GM18873 (cell line): Measurements from ENCODE around the gene RPS6KB1.
"Not testable (repeated sequence)": the region's sequence is repeated elsewhere in the genome, so short reads cannot be mapped to it uniquely, and the experiment has no call there.

Experiments
- ATAC-seq: cut with Tn5 transposase; IDR thresholded peaks from one replicate; pipeline ENCODE4 v1.9.1; 2021; ENCODE audit warnings: mild to moderate bottlenecking, moderate library complexity, moderate number of reproducible peaks; ENCODE audit not compliant: unreplicated experiment, low FRiP score

The RPS6KB1 gene

DNA sequence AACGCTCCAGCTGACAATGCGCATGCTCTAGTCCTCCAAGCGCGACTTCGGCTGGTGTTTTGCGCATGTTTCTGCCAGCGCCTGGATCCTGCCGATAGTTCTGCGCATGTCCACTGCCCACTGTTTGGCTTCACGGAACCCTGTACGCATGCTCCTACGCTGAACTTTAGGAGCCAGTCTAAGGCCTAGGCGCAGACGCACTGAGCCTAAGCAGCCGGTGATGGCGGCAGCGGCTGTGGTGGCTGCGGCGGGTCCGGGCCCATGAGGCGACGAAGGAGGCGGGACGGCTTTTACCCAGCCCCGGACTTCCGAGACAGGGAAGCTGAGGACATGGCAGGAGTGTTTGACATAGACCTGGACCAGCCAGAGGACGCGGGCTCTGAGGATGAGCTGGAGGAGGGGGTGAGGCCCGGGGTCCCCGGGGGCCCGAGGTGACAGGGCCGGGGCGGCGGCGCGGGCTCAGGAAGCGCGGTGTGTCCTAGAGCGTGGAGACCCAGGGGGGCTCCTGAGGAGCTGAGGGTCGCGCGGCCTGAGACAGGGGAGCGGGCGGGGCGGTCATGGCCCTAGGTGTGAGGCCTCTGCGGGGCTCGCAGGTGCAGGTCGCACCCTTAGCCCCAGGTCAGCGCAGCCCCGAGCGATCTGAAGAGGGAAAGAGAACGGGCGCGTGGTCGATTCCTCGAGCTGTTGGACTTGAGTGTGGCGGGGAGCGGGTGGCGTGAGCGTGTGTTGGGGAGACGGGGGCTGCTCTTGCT, at the start of gene RPS6KB1, which contains the start of gene TUBD1:
TSS of gene RPS6KB1 (plus strand) at position 198 of the 752 bp plus-strand sequence. CDS start at position 262, 64 bp downstream.
TSS of gene TUBD1 (minus strand) at position 20 of the 752 bp plus-strand sequence. CDS start 1,941 bp downstream, outside the sequence.
- peak; percentile 85 for ATAC-seq

DNA sequence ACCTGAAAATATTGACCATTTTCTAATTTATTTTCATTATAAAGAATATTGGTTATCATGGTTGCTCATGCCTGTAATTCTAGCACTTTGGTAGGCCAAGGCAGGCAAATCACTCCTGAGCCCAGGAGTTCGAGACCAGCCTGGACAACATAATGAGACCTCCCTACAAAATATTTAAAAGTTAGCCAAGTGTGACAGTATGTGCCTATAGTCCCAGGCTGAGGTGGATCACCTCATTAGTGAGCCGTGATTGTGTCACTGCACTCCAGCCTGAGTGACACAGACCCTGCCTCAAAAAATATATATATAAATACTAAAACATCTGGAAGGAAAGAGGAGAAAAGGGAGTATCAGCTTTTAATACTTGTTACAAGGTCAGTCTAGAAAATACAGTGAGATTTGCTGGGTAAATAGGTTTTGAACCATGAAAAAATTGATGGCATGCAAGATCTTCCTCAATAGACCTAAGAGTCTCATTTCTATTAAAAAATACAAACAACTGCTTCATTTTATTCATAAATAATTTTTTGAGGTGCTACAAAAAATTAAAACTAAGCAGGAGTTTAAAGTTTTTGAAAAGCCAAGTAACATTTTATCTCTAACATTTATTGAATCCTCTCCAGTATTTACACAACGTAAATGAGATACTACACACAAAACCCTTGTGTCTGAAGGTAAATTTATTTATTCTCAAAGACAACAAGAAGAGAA, 47.9 kb upstream of the RPS6KB1 start:
- no peak for ATAC-seq

DNA sequence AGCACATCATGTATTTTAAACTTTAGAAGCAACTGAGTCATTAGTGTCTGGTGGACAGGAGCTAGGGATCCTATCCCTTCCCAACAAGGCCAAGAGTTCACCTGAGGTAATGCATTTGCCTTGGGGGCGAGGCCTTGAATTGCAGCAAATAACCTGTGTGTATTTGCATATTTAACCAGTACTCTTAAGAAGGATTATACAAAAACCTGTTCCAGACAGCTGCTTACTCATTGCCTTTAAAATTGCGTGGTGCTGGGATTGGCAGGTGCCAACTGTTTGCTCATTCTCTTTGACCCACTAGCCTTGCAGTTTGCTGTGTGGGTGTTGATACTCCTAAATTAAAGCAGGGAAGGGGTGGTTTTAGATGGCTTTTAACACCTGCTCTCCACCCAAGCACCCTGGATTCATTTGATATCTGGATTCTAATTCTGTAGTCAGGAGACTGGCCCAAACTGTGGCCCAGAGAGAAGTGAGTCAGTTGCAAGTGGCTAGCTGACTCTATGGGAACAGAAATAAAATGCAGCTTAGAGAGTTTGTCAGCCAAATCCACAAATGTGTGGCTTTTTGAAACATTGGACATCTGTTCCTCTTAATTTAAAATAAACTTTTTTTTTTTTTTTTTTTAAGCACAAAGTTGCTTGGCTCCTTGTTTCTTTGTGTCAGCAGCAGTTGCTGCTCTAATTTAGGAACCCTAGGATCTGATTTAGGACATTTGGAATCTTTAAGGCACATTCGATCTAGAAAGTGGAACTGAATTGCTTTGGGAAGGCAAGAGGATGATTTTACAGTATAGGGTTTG, 47.1 kb upstream of the RPS6KB1 start:
- ATAC-seq, result no peak

DNA sequence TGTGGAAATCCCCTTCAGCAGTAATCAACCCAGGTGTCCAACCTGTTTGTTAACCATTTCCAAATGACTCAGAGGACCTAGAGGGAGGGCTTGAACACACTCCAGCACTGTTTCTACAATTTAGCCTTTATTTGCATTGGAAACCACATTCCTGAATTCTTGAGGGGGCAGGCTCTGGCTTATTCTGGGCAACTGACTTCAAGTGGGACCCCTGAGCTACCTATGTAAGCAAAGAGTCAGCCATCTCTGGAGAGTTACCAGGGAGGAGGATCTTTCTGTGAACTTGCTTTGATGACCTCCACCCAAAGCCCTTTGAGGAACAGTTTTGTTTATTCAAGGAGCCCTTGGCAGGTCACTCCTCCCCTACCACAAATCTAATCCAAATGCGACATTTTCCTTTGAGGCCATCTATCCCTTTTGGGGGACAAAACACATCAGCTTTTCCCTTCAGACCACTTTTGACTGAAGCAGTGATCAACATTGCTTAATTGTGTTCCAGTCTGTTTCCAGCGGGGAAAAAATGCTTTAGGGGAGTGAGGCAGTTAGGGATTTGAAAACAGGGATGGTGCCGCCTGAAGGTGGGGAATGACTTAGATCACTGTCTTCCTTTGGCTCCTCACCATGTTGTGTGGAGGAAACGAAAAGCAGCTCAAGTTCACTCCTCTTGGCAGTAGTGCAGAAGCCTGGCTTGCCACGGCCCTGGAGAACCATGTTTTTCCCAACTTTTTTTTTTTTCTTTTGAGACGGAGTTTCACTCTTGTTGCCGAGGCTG, 46.3 kb upstream of the RPS6KB1 start:
- peak; percentile 47 for ATAC-seq

DNA sequence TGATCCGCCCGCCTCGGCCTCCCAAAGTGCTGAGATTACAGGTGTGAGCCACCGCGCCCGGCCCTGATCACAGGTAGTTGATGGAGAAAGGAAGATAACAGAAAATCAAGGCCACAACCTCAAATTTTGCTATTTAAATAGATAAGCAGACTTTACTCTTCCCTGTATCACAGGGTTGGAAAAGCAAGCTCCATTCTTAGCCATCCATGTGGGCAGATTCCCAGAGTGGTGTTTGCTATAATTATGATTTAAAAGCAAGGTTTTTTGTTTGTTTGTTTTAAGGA, 44.6 kb upstream of the RPS6KB1 start:
- ATAC-seq, result no peak

DNA sequence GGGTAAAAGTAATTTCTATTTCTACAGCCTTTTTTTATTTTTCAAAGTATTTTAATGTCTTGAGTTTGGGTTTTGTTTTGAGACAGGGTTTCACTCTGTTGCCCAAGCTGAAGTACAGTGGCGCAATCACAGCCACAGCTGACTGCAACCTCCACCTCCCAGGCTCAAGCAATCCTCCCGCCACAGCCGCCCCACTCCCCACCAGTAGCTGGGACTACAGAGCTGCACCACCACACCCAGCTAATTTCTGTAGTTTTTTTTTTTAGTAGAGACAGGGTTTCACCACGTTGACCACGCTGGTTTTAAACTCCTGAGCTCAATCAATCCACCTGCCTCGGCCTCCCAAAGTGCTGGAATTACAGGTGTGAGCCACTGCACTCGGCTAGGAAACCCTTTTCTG, 44.1 kb upstream of the RPS6KB1 start:
- no peak for ATAC-seq

DNA sequence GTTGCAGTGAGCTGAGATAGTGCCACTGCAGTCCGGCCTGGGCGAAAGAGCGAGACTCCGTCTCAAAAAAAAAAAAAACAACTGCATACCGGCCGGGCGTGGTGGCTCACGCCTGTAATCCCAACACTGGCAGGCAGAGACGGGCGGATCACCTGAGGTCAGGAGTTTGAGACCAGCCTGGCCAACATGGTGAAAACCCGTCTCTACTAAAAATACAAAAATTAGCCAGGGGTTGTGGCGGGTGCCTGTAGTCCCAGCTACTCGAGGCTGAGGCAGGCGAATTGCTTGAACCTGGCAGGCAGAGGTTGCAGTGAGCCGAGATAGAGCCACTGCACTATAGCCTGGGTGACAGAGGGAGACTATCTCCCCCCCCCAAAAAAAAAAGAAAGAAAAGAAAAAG, 42.6 kb upstream of the RPS6KB1 start:
- not testable (repeated sequence) for ATAC-seq

DNA sequence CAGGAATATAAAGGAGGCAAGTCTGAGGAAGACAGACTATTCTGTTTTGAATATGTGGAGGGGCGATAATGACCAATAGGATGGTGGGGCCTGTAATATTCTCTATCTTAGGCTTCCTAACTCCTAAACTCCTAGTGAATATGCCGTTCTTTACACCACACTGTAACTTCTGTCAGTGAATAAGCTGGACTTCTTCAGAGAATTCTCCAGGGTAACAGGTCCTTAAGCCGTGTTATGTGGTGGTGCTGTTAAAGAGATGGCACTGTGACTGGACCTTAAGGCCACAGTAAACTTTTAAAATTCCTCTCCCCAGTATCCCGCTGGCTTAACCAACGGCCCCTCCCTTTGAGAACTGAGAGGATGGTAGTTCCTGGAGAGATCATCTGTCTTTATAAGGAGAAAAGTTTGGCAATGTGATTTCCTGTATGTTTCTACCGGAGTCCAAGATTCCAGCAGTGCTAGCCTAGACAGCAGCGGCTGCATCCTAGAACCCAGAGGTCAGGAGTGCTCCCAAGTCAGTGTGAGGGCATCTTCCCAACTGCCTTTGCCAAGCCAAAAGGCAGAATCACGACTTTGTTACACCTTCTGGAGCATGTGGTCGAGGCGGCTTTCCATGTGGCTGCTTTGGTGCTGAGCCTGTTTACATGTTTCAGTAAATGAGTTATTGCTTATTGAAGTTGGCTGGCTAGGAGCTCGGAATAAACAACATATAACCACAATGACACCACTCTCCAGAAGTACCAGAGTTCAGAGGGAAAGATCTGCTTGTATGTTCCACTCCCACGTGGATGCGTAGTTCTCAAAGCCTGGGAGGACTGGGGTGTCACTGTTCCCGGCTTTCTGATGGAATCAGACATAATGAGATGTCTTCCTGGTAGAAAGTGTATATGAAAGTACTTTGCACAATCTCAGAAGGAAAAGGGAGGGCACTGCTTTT, 41.2 kb upstream of the RPS6KB1 start:
- no peak for ATAC-seq

DNA sequence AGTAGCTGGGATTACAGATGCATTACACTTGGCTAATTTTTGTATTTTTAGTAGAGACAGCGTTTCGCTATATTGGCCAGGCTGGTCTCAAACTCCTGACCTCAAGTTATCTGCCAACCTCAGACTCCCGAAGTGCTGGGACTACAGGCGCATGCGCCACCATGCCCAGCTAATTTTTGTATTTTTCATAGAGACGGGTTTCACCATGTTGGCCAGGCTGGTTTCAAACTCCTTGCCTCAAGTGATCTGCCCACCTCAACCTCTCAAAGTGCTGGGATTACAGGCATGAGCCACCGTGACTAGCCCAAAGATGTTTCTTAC, 40.1 kb upstream of the RPS6KB1 start:
- ATAC-seq, result not testable (repeated sequence)

DNA sequence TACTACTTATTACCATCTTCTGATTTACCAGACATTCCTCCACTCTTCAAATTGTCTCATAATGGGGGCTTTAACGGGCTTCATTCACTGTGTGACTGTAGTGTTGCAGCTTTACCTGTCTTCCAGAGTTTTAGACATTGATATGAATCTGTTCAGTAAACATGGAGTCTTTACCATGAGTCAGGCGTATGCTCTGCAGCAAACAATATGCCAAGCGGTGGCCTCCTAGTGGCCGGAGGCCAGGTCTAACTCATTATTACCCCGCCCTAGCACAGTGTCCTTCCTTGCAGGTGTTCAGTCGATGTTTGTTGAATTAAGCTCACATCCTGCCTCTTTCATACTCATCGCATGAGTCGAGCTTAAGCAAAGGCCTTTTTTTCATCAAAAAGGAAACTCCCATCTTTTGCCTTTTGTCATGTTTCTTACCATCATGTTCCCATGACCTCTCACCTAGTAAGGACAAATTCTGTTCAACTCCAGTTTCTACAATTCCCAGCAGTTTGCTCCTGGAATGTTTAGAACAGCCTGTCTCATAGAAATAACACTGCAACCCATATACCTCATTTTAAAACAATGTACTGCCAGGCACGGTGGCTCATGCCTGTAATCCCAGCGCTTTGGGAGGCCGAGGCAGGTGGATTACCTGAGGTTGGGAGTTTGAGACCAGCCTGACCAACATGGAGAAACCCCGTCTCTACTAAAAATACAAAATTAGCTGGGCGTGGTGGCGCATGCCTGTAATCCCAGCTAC, 39.6 kb upstream of the RPS6KB1 start:
- no peak for ATAC-seq

DNA sequence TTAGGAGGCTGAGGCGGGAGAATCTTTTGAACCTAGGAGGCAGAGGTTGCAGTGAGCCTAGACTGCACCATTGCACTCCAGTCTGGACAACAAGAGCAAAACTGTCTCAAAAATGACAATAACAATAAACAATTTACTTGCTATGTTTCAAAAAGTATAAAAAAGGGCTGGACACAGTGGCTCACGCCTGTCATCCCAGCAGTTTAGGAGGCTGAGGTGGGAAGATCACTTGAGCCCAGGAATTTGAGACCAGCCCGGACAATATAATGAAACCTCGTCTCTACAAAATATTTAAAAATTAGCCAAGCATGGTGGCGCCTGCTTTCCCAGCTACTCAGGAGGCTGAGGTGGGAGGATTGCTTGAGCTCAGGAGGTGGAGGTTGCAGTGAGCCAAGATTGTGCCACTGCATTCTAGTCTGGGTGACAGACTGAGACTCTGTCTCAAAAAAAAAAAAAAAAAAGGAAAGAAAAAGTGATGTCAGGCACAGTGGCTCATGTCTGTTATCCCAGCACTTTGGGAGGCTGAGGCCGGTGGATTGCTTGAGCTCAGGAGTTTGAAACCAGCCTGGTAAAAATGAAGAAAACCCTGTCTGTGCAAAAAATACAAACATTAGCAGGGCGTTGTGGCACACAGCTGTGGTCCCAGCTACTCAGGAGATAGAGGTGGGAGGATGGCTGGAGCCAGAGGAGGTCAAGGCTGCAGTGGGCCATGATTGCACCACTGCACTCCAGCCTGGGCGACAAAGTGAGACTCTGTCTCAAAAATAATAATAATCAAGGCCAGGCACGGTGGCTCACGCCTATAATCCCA, 38.8 kb upstream of the RPS6KB1 start:
- not testable (repeated sequence) for ATAC-seq

DNA sequence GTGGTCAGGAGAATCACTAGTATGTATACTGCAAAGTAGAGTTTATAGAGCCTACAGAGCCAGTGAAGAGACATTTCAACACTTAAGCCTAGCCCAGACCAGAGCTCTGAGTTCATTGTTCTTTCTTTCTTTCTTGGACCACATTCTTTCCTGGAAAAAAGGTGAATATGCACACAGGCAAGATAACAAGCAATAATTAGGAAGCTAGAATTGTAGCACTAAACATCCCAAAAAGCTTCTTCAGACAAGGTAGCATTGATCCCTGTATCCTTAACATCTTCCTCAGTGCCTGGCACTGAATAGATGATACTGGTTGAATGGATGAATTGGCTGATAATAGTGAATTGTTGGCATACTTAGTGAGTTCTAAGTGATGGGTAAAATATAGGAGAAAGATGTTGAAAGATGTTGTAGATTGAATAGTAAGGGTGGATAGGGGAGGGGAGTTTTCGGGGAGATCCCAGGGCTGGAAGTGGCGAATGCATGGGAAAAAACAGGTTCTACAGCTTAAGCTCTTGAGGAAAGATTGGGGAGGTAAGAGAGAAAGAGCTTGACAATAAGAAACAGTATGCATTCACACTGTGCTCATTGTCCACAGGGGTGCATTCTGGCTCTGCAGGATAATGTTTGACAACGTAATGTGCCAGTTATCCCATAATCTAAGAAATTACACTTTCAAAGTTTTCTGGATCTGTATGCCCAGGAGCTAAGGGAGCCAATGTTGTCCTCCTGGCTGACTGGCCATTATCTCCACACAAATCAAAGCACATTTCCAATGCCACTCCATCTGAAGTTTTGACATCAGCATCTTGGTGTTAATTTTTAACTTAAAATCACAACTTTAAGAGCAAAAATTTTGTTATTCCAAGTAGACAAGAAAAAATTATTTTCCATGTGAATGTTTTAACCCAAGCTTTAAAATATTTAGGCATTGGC, 35.8 kb upstream of the RPS6KB1 start:
- ATAC-seq, result no peak

DNA sequence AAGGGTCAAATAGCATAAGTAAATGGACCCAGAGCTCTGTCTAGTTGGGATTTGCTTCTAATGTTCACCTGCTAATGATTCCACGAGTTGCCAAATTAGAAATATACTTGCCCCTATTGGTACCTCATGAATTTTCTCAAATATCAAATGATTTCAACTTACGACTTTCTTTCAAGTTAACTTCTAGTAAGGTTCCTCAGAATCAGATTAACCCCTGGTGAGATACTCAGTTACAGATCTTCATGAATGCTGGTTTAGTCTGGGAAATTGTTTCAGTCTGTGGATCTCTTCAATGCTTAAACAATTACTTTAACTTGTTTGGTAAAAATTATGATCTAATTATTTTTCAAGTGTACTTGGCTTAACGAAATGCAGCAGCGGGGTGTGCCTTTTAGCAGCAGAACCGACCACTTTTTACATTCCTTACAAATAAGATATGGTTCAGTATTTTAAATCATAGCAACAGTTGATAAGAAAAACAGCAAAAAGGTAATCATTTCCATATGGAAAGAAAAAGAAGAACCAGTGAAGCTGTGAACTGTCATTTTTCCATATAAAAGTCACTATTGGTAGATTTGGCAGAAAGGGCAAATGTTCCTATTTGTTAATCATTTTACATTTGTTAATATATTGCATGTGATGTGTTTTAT, 34.6 kb upstream of the RPS6KB1 start:
- ATAC-seq, result no peak

DNA sequence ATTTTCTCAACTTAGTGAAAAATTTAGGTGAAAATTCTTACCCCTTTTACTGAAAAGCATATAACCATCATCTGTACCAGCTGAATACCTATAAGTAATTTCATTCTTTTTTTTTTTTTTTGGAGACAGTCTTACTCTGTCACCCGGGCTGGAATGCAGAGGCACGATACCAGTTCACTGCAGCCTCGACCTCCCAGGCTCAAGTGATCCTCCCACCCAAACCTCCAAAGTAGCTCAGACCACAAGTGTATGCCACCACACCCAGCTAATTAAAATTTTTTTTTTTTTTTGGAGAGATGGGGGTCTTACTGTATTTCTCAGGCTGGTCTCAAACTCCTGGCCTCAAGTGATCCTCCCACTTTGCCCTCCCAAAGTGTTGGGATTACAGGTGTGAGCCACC, 34.0 kb upstream of the RPS6KB1 start:
- ATAC-seq, result no peak

DNA sequence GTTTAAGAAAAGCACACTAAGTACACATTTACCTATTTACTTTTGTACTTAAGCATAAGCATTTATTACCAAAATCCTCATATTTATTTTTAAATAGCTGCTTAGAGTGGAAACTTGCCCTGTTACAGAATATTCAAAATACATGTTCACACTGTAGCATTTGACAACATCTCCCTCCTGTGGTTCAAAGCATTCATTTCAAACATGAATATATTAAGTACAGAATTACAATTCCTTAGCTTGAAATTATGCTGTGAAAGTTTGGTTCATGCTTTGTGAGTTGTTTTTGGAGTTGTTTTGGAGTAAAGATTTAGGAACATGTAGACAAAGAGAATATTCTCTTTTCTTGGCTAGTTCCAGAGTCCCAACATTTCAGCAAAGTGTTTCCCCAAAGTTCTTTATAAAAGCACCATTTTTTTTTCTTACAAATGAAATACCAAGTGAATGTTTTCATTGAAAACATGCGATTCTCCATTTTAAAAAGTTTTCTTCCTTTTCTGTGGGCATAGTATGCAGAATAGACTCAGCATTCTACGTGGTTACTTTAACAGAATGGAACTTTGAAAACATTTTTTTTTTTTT, 33.4 kb upstream of the RPS6KB1 start:
- no peak for ATAC-seq

DNA sequence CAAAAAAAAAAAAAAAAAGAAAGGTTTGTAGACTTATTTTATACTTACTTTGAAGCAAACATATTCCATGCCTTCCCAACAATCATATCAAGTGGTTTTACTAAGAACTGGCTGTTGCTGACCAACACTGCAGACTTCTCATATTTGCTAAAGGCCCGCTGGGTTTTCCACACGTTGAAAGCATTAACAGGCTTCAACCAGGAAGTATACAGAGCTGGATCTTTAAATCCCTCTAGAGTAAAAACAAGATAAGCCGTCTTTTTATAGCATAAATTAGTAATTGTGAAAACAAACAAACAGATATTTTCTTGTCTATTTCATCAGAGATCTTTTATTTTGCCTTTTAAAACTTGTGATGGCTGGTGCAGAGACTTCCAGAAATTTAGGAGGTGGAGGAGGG, 29.3 kb upstream of the RPS6KB1 start:
- no peak for ATAC-seq
